SK-N-DZ (cell line): ENCODE measurements around the gene OPHN1.
"Not testable (repeated sequence)": the region's sequence is repeated elsewhere in the genome, so short reads cannot be mapped to it uniquely, and the experiment has no call there.

ENCODE experiments used
- DNase-seq: peaks from one replicate; pipeline ENCODE4 v3.0.0-alpha.2; 2015; ENCODE audit warnings: low spot score

OPHN1 gene

GRCh38 chrX:68363984-68364383 is 69.3 kb downstream of the OPHN1 start:
- no peak for DNase-seq

GRCh38 chrX:68358679-68359078 is 74.6 kb downstream of the OPHN1 start:
- no peak for DNase-seq

GRCh38 chrX:68355629-68355920 is 77.7 kb downstream of the OPHN1 start:
- no peak for DNase-seq

- DNase-seq, result no peak
Measured at GRCh38 chrX:68354879-68355628, 78.2 kb downstream of the OPHN1 start.

GRCh38 chrX:68345025-68345424 is 88.3 kb downstream of the OPHN1 start:
- no peak for DNase-seq

- no peak for DNase-seq
Measured at GRCh38 chrX:68343551-68343950, 89.7 kb downstream of the OPHN1 start.

- DNase-seq, result no peak
Measured at GRCh38 chrX:68332201-68332731, 101.0 kb downstream of the OPHN1 start.

GRCh38 chrX:68326841-68327240 is 106.5 kb downstream of the OPHN1 start:
- not testable (repeated sequence) for DNase-seq

GRCh38 chrX:68307769-68308168 is 125.5 kb downstream of the OPHN1 start:
- no peak for DNase-seq

GRCh38 chrX:68304602-68305001 is 128.7 kb downstream of the OPHN1 start:
- DNase-seq, result no peak

GRCh38 chrX:68299898-68300297 is 133.4 kb downstream of the OPHN1 start:
- no peak for DNase-seq

- no peak for DNase-seq
Measured at GRCh38 chrX:68292471-68292870, 140.8 kb downstream of the OPHN1 start.

GRCh38 chrX:68288127-68288526 is 145.2 kb downstream of the OPHN1 start:
- no peak for DNase-seq

- no peak for DNase-seq
Measured at GRCh38 chrX:68287419-68287818, 145.9 kb downstream of the OPHN1 start.

- no peak for DNase-seq
Measured at GRCh38 chrX:68286980-68287379, 146.3 kb downstream of the OPHN1 start.

- DNase-seq, result no peak
Measured at GRCh38 chrX:68286076-68286475, 147.2 kb downstream of the OPHN1 start.

GRCh38 chrX:68284281-68284904 is 148.9 kb downstream of the OPHN1 start:
- DNase-seq, result no peak

GRCh38 chrX:68273887-68274286 is 159.4 kb downstream of the OPHN1 start:
- no peak for DNase-seq

GRCh38 chrX:68264793-68265192 is 168.5 kb downstream of the OPHN1 start:
- not testable (repeated sequence) for DNase-seq

- no peak for DNase-seq
Measured at GRCh38 chrX:68261060-68261672, 172.1 kb downstream of the OPHN1 start.

GRCh38 chrX:68256990-68257389 is 176.3 kb downstream of the OPHN1 start:
- DNase-seq, result no peak

- no peak for DNase-seq
Measured at GRCh38 chrX:68254738-68255645, 178.3 kb downstream of the OPHN1 start.
